ENCODE results near the gene VPS29.
"Not testable (repeated sequence)": the region's sequence is repeated elsewhere in the genome, so short reads cannot be mapped to it uniquely, and the experiment has no call there.

Gene VPS29

DNA sequence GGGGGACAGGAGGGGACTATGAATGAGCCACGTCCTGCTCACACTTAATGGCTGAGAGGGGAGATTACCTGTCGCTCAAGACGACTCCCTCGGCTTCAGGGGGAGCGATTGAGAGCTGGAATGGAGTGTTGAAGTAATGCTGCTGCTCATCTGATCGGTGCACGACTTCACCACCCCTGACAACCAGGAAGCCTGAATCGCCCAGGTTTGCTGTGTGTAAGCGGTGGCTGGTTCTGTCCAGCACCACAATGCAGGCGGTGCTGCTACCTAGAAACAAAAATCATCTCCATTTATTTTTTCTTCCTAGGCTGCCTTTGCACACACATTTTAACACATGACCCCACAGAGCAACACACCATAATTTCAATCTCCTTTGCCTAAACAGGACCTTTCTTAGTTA, 43.9 kb upstream of the VPS29 start:
- DNase-seq (ENCODE audit: low read depth): no peak
- TF ChIP-seq, protein P1, sequence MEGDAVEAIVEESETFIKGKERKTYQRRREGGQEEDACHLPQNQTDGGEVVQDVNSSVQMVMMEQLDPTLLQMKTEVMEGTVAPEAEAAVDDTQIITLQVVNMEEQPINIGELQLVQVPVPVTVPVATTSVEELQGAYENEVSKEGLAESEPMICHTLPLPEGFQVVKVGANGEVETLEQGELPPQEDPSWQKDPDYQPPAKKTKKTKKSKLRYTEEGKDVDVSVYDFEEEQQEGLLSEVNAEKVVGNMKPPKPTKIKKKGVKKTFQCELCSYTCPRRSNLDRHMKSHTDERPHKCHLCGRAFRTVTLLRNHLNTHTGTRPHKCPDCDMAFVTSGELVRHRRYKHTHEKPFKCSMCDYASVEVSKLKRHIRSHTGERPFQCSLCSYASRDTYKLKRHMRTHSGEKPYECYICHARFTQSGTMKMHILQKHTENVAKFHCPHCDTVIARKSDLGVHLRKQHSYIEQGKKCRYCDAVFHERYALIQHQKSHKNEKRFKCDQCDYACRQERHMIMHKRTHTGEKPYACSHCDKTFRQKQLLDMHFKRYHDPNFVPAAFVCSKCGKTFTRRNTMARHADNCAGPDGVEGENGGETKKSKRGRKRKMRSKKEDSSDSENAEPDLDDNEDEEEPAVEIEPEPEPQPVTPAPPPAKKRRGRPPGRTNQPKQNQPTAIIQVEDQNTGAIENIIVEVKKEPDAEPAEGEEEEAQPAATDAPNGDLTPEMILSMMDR (IDR thresholded peaks at IDR 0.05; ENCODE audit: low read depth, low read length, missing control alignments): no peak
- no peak overlapping the region for H3K4me3 ChIP-seq (ENCODE audit: low read depth, low read length)

DNA sequence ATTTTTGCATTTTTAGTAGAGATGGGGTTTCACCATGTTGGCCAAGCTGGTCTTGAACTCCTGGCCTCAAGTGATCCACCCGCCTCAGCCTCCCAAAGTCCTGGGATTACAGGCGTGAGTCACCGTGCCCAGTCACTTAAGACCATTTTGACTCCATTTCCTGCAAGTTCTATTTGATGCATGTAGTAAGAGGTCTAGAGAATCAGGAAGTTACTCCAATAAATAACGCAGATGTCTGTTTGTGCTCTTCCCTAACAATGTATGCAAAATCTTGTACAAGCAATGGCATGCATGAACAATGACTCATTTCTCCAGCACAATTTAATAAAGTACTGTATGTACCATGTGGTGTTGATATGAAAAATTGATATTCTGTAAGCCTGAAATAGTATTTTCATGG, 43.3 kb upstream of the VPS29 start:
- DNase-seq (ENCODE audit: low read depth); H3K4me3 ChIP-seq (ENCODE audit: low read depth, low read length): not testable (repeated sequence)

DNA sequence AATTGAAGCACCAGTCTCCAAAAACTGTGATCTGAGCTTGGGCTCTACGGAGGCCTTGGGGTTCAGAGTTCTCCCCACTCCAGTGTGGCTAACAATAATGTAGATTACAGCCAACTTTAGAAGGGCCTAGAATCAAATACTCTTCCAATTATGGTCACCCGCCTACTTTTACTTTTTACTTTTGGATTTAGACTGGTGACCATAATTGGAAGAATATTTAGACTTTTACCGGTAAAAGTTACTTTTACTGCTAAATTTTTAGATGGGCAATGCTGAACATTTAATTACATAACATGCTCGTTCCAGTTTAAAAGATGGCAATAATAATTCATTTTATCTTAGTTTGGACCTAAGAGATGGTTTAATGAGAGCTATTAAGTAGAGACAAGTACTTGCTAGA, 42.1 kb upstream of the VPS29 start:
- H3K4me3 ChIP-seq (ENCODE audit: low read depth, low read length): no peak overlapping the region
- no peak for DNase-seq (ENCODE audit: low read depth)
- TF ChIP-seq, protein P1 (IDR thresholded peaks at IDR 0.05; ENCODE audit: low read depth, low read length, missing control alignments): no peak

DNA sequence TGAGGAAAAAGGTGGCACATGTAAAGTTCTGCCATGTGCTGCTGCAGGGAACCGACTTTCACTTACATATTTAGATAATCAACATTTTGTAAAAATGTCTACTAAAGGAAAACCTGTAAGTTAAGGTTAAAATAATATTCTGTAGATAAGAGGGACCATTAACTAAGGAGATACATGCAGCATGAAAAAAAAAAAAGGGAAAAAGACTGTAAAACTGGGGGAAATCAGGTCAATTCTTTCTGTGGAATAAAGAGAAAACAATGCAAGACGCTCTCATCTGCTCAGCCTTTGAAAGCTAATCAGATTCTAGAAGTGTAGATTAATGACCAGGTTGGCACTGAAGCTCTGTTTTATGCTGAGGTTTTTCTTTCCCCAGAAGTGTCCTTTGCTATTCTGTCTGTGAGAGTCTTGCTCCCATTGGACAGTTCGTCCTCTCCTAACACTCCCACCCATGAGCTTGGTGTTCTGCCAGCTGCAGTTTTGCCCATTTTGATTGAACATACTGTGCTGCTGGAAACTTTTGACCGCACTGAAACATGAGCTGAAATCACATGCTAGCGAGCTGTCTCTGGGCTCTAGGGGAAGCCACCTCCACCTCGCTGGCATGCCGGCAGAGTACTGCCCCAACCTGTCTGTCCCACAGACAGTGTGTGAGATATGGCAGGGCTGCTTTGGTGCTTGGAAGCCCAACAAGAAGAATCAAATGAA, 41.5 kb upstream of the VPS29 start:
- peak; percentile 54 for DNase-seq (ENCODE audit: low read depth)

DNA sequence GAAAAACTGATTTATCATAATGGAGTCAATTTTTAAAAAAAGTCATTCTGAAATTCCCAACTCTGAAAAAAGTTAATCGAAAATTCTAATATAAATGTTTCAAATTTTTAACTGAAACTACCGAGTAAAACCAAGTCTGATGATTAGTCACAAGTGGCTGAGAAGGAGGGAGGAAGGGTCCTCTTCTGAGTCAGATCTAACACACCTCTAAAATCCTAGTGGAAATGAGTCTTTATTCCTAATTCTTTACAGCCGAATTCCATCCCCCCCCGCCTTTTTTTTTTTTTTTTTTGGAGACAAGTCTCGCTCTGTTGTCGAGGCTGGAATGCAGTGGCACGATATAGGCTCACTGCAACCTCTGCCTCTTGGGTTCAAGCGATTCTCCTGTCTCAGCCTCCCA, 38.1 kb upstream of the VPS29 start:
- no peak overlapping the region for H3K4me3 ChIP-seq (ENCODE audit: low read depth, low read length)
- TF ChIP-seq, protein P1 (IDR thresholded peaks at IDR 0.05; ENCODE audit: low read depth, low read length, missing control alignments): no peak
- no peak for DNase-seq (ENCODE audit: low read depth)

More for the DNA sequence above, 41.5 kb upstream of the VPS29 start:
- peak overlapping the region; percentile 11; the same call in 1 of the 2 replicates for H3K4me3 ChIP-seq (ENCODE audit: low read depth, low read length)
- TF ChIP-seq, protein P1 (IDR thresholded peaks at IDR 0.05; ENCODE audit: low read depth, low read length, missing control alignments): no peak

DNA sequence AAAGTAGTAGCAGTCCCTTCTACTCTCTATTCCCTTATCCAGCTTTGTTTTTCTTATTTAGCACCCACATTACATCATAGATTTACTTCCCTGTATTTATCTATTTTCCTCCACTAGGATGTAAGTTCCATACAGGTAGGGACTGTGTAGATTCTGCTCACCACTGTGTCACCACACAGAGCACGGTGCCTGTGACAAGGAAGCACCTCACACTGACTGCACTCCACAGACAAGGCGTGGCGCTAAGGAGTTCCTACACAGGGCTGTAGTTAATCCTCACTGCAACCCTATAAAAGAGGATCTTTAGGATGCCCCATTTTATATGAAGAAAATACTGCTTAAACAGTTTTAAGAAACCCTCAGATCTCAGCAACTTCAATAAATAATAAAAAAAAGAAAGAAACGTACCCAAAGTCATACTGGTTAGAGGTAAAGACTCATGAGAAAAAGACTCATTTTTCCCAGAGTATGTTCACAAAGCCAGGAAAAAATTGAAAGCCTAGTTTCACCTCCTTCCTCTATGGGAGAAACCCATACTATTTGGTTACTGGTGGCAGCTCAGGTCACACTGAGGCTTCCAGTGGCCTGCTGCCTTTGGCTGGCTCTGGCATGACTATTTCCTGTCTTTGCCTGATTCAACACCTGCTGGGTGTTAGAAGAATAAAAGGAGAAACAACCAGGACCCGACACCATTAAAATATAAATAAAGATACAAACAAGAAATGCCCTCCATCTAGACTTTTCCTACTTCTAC, 37.1 kb upstream of the VPS29 start:
- TF ChIP-seq, protein P1 (IDR thresholded peaks at IDR 0.05; ENCODE audit: low read depth, low read length, missing control alignments): no peak
- no peak for DNase-seq (ENCODE audit: low read depth)
- H3K4me3 ChIP-seq (ENCODE audit: low read depth, low read length): no peak overlapping the region

DNA sequence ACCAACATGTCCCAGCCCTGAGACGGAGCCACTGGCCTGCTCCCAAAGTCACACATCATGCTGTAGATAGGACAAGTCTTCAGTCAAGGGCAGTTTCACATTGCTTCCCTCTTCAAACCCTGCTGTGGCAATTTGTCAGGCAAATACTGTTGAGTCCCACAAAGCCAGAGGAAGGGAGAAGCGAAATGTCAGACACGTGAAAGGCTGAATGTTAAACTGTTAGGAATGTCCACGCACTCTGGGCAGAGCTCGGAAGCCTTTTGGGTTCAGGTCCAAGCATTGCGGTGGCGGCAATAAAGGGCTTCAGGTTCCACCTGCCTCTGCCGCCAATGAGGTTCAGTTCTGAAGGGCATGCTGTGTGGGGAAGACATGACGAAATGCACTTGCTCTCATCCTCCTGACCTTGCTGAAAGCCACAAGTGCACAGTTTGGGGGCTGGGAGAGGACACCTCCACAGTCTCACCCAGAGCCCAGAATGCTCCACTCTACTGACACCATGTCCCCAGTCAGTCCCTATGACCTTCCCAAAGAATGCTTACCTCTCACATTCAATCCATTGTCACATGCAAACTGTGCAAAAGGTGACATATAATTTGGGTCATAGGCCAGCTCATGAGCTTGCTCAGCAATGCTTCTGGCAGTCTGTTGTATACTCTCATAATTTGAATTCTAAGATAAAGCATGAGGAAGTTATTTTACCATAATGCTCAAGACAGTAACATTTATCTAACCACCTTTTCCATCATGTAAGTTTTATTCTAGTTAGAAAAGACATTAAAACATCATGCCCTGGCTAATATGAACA, 35.9 kb upstream of the VPS29 start:
- TF ChIP-seq, protein P1 (IDR thresholded peaks at IDR 0.05; ENCODE audit: low read depth, low read length, missing control alignments): no peak
- H3K4me3 ChIP-seq (ENCODE audit: low read depth, low read length): no peak overlapping the region
- no peak for DNase-seq (ENCODE audit: low read depth)

Measured in GM12864 (cell line).